Measurements from ENCODE around the gene GXYLT2.

Gene GXYLT2

DNA sequence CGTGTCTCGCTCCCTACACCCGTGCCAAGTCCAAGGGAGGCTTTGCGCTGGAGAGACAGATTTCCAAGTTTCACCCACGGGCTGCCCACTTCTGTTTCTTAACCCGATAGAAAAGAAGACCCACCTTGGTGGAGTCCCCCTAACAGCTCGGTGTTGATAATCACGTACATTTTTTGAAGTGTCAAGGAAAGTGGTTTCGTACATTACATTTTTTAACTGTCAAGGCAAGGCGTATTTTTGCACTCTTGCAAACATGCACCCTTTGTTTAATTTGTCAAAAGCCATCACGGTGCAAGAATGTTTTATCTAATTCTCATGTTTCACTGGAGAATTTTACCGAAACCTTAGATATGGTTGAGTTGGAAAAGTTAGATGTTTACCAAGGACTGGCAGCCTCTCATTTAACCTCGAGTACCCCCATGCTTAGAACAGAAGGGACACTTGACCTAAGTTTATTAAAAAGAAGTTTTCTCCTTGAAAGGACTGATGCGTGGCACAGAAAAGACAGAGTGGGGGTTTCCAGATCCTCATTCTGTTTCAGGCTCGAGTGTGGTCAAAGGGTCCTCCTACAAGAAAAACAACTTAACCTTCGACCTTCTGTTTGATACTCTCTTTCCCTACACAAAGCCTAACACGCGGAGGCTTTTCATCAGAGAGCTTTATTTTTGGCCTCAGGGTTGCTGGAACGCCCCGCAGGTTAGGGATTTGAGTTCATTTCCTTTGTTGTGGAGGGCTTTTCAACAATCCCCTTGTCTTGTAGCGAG is 882 bp downstream of the GXYLT2 start:
- FAIRE-seq, result no peak
- TF ChIP-seq, protein P1, sequence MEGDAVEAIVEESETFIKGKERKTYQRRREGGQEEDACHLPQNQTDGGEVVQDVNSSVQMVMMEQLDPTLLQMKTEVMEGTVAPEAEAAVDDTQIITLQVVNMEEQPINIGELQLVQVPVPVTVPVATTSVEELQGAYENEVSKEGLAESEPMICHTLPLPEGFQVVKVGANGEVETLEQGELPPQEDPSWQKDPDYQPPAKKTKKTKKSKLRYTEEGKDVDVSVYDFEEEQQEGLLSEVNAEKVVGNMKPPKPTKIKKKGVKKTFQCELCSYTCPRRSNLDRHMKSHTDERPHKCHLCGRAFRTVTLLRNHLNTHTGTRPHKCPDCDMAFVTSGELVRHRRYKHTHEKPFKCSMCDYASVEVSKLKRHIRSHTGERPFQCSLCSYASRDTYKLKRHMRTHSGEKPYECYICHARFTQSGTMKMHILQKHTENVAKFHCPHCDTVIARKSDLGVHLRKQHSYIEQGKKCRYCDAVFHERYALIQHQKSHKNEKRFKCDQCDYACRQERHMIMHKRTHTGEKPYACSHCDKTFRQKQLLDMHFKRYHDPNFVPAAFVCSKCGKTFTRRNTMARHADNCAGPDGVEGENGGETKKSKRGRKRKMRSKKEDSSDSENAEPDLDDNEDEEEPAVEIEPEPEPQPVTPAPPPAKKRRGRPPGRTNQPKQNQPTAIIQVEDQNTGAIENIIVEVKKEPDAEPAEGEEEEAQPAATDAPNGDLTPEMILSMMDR (IDR thresholded peaks at IDR 0.05; ENCODE audit: insufficient read depth, missing control alignments), result no peak
- no peak for DNase-seq (ENCODE audit: insufficient read length, low spot score)

DNA sequence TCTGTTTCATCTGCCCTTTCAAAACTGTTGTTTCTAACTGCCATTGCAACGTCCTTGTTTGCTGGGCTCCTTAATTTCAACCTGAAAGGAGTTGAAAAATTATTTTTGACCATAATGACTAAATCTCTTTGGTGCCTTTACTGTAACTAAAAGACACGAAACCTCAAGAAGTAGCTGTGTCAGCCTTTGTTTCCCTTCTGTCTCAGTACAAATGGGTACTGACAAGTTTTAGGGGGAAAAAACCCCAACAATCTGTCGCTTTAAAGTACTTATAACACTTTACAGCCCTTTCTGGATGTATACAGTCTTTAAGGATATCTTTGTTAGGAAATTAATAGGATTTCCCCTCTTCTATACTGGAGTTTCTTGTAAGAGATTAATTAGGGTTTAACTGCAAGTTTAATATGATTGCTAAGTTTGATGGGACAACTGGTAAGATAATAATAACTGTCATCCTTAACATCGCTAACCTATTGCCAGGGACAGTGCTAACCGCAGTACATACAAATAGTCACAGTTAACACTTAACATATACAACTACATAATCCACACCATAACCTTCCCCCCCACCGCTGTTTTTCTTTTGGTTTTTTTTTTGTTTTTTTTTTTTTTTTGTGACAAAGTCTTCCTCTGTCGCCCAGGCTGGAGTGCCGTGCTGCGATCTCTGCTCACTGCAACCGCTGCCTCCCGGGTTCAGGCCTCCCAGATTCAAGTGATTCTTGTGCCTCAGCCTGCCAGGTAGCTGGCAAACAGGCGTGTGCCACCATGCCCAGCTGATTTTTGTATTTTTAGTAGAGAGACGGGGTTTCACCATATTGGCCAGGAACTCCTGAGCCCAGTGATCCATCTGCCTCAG is 1.7 kb downstream of the GXYLT2 start:
- TF ChIP-seq, protein P1 (IDR thresholded peaks at IDR 0.05; ENCODE audit: insufficient read depth, missing control alignments), result no peak
- FAIRE-seq (no peak), DNase-seq (ENCODE audit: insufficient read length, low spot score) (no peak)

DNA sequence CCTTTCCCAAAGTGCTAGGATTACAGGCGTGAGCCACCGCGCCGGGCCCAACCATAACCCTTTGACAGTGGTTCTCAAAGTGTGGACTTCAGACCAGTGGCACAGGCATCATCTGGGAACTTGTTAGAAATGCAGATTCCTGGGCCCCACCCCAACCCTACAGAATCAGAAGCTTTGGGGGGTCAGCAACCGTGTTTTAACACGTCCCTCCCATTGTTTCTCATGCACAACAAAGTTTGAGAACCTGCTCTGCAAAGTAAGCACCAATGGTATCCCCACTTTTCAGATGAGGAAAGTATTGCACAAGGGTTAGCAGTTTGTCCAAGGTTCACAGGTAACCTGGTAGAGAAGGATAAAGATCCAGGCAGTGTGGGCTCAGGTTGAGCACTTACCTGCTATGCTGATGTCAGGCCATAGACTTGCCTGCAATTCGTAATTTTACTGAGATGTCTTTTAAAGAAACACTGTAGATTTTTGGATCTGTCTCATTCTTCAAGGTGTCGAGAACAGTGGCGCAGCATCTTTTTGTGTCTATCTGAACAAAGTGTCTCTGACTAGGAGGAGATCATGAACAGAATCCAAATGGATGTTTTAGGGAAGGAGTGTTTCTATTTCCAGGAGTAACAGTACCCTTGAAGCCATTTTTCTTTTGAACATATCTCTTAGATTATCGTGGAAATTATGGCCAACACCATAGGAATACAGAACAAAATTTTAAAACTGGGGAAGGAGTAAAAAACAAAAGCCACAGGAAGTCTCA is 2.5 kb downstream of the GXYLT2 start:
- DNase-seq (ENCODE audit: insufficient read length, low spot score) (no peak), FAIRE-seq (no peak)
- TF ChIP-seq, protein P1 (IDR thresholded peaks at IDR 0.05; ENCODE audit: insufficient read depth, missing control alignments), result no peak

DNA sequence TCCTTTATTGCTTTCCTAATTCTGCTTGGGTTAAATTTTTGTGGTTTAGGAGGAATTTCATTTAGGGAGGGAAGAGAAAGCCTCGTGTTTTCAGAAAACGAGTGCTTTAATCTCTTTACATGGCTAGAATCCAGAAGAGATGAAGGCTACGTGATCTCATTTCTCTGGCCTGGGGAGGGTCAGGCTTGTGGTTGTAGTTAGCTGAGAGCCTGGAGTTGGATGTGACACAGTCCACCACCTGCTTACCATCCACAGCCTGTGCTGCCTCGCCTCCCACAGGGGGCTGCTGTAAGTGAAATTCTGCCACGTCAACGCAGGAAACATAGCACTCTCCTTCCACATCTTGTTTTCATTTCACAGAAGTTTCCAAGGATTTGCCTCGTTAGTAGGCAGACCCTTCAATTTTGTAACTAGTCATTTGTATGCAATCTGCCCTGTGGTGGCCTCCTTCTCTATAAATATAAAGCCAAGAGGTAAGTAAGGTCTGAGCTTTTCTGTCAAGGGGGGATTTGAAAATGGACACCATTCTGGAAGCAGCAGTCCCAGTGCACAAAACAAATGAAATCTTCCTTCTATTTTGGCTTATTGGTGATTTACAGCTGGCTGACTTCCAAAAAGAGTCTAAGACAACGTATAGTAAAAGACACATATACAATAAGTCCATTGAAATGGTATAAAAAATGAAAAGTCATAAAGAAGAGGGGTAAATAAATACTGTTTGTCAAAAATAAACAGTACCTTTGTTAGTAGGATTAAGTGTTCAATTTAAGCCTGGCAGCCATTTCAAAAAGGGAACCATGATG is 3.4 kb downstream of the GXYLT2 start:
- DNase-seq (ENCODE audit: insufficient read length, low spot score), result no peak
- TF ChIP-seq, protein P1 (IDR thresholded peaks at IDR 0.05; ENCODE audit: insufficient read depth, missing control alignments), result no peak
- no peak for FAIRE-seq

DNA sequence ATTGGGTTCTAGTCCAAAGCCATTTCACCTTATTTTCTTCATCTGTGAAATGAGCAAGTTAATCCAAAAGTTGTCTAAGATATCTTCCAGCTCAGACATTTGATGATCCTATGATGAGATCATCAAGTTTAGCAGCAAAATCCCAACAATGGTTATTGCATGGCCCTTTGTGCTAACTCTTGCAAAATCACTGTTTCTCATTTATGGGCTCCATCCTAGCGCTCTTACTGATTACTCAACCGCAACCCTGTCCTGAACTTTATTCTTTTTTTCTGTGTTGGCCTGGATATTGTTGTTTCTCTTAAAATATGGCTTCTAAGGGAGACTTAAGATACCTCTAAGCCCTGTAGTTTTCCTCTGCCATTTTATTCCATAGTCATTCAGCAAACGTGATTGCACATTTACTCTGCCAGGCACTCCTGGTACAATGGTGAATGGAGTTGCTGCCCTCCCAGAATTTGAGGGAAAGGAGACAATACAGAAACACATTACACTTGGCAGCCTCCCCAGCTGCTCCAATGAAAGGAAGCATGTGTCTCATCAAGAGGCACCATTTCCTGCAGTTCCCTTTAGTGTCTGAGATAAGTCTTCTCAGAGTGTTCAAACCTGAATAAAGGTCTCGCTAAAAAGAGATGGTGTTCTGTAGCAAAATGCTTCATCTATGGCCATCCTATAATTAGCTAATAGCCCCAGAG is 4.4 kb downstream of the GXYLT2 start:
- FAIRE-seq, result no peak
- DNase-seq (ENCODE audit: insufficient read length, low spot score), result no peak
- TF ChIP-seq, protein P1 (IDR thresholded peaks at IDR 0.05; ENCODE audit: insufficient read depth, missing control alignments), result no peak

DNA sequence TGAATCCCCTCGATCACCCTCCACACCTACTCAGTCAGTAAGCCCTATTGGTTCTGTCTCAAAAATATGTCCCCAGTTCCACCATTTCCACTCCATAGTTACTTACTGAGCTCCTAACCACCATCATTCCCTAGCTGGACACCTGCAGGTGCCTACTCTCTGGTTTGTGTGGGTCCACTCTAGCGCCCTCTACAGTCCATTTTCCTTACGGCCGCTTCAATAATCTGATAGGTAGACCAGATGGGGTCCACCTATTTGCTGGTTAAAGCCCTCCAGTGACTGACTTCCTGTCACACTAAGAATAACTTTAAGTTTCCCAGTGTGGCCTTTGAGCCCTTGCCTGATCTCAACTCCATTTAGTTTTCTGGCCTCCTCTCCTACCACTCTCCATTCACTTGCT is 5.0 kb downstream of the GXYLT2 start:
- no peak for DNase-seq (ENCODE audit: insufficient read length, low spot score)
- TF ChIP-seq, protein P1 (IDR thresholded peaks at IDR 0.05; ENCODE audit: insufficient read depth, missing control alignments), result no peak
- no peak for FAIRE-seq
